ENCODE data around the gene PCDHGB2. TPM values are rescaled to one million over a fixed set of nuclear protein-coding genes. Genes with fewer than 3 reads are reported as not detected.
"Not testable (repeated sequence)": the region's sequence is repeated elsewhere in the genome, so short reads cannot be mapped to it uniquely, and the experiment has no call there.

PCDHGB2 gene
- total RNA-seq, 1 experiment from 2014 or later, result 9.8 TPM

GRCh38 chr5:141343242-141343952, 16.4 kb upstream of the PCDHGB2 start, which contains the start of gene PCDHGA3:
PCDHGA3 (plus strand) TSS chr5:141343829; CDS start chr5:141344034, 205 bp downstream.
- Histone ChIP-seq H3K36me3 (ENCODE audit: insufficient read depth, low read length) (no peaks in the 10 kb centered on the region), H3K4me1 (ENCODE audit: low read length) (peaks cover under 1% of the 10 kb centered on the region; the same call in 1 of the 2 replicates), H3K9ac (ENCODE audit: low read length) (no peak within 1 kb of the TSS), H3K9me2 (replicated peaks; ENCODE audit: insufficient read depth, low read length) (no peaks in the 10 kb centered on the region), H3K9me3 (ENCODE audit: low read length) (no peaks in the 10 kb centered on the region), H3K4me3 (ENCODE audit: low read length) (no peak within 1 kb of the TSS), H3K4me2 (ENCODE audit: low read depth, low read length, poor library complexity, severe bottlenecking) (no peak within 1 kb of the TSS), H3K27me3 (ENCODE audit: low read length) (no peaks in the 10 kb centered on the region), H2AFZ (ENCODE audit: low read length) (no peak within 1 kb of the TSS), H3K27ac (ENCODE audit: low read length) (no peak within 1 kb of the TSS), H3K79me2 (ENCODE audit: low read length) (no peaks in the 10 kb centered on the region), H4K20me1 (ENCODE audit: insufficient read depth, low read depth, low read length) (no peaks in the 10 kb centered on the region)
- DNase-seq, result peak; percentile 77

GRCh38 chr5:141343953-141344463, 15.8 kb upstream of the PCDHGB2 start:
- Histone ChIP-seq H2AFZ (ENCODE audit: low read length) (no peak overlapping the region), H3K4me2 (ENCODE audit: low read depth, low read length, poor library complexity, severe bottlenecking) (no peak overlapping the region), H3K27ac (ENCODE audit: low read length) (no peak overlapping the region), H3K9me2 (replicated peaks; ENCODE audit: insufficient read depth, low read length) (no peaks in the 10 kb centered on the region), H3K9me3 (ENCODE audit: low read length) (no peaks in the 10 kb centered on the region), H3K9ac (ENCODE audit: low read length) (no peak overlapping the region), H3K36me3 (ENCODE audit: insufficient read depth, low read length) (no peaks in the 10 kb centered on the region), H3K4me1 (ENCODE audit: low read length) (no peaks in the 10 kb centered on the region), H4K20me1 (ENCODE audit: insufficient read depth, low read depth, low read length) (no peaks in the 10 kb centered on the region), H3K27me3 (ENCODE audit: low read length) (no peaks in the 10 kb centered on the region), H3K4me3 (ENCODE audit: low read length) (no peak overlapping the region), H3K79me2 (ENCODE audit: low read length) (no peaks in the 10 kb centered on the region)
- DNase-seq, result no peak

- Histone ChIP-seq H4K20me1 (ENCODE audit: insufficient read depth, low read depth, low read length) (no peaks in the 10 kb centered on the region), H3K36me3 (ENCODE audit: insufficient read depth, low read length) (no peaks in the 10 kb centered on the region), H3K27ac (ENCODE audit: low read length) (no peak overlapping the region), H2AFZ (ENCODE audit: low read length) (no peak overlapping the region), H3K4me3 (ENCODE audit: low read length) (no peak overlapping the region), H3K4me1 (ENCODE audit: low read length) (peaks cover 5% of the 10 kb centered on the region), H3K79me2 (ENCODE audit: low read length) (no peaks in the 10 kb centered on the region; the same call in 1 of the 2 replicates), H3K4me2 (ENCODE audit: low read depth, low read length, poor library complexity, severe bottlenecking) (no peak overlapping the region), H3K9me3 (ENCODE audit: low read length) (no peaks in the 10 kb centered on the region), H3K9ac (ENCODE audit: low read length) (no peak overlapping the region), H3K27me3 (ENCODE audit: low read length) (no peaks in the 10 kb centered on the region), H3K9me2 (replicated peaks; ENCODE audit: insufficient read depth, low read length) (no peaks in the 10 kb centered on the region)
- no peak for DNase-seq
Measured at GRCh38 chr5:141345327-141345726, 14.5 kb upstream of the PCDHGB2 start.

- not testable (repeated sequence) for H3K9me2 ChIP-seq (replicated peaks; ENCODE audit: insufficient read depth, low read length); H3K27me3 ChIP-seq (ENCODE audit: low read length); H3K9me3 ChIP-seq (ENCODE audit: low read length); H3K4me2 ChIP-seq (ENCODE audit: low read depth, low read length, poor library complexity, severe bottlenecking); H3K27ac ChIP-seq (ENCODE audit: low read length); H3K4me3 ChIP-seq (ENCODE audit: low read length); H2AFZ ChIP-seq (ENCODE audit: low read length); H3K79me2 ChIP-seq (ENCODE audit: low read length); H3K36me3 ChIP-seq (ENCODE audit: insufficient read depth, low read length); H4K20me1 ChIP-seq (ENCODE audit: insufficient read depth, low read depth, low read length); H3K9ac ChIP-seq (ENCODE audit: low read length); DNase-seq
- peaks cover 12% of the 10 kb centered on the region for H3K4me1 ChIP-seq (ENCODE audit: low read length)
Measured at GRCh38 chr5:141346017-141346416, 13.8 kb upstream of the PCDHGB2 start.

- Histone ChIP-seq H3K4me3 (ENCODE audit: low read length) (peak within 1 kb of the TSS; percentile 68), H3K4me1 (ENCODE audit: low read length) (peaks cover 12% of the 10 kb centered on the region), H4K20me1 (ENCODE audit: insufficient read depth, low read depth, low read length) (no peaks in the 10 kb centered on the region), H3K79me2 (ENCODE audit: low read length) (peaks cover 28% of the 10 kb centered on the region), H3K4me2 (ENCODE audit: low read depth, low read length, poor library complexity, severe bottlenecking) (peak within 1 kb of the TSS; percentile 71), H3K36me3 (ENCODE audit: insufficient read depth, low read length) (peaks cover 18% of the 10 kb centered on the region; the same call in 1 of the 2 replicates), H2AFZ (ENCODE audit: low read length) (peak within 1 kb of the TSS; percentile 22; the same call in 1 of the 2 replicates), H3K9ac (ENCODE audit: low read length) (peak within 1 kb of the TSS; percentile 69), H3K9me2 (replicated peaks; ENCODE audit: insufficient read depth, low read length) (no peaks in the 10 kb centered on the region), H3K9me3 (ENCODE audit: low read length) (peaks cover 7% of the 10 kb centered on the region), H3K27ac (ENCODE audit: low read length) (peak within 1 kb of the TSS; percentile 47), H3K27me3 (ENCODE audit: low read length) (no peaks in the 10 kb centered on the region)
- DNase-seq, result peak; percentile 93
Measured at GRCh38 chr5:141349917-141350619, 9.7 kb upstream of the PCDHGB2 start, which contains the start of gene PCDHGB1. PCDHGB1 (plus strand) TSS chr5:141350099; CDS start chr5:141350261, 162 bp downstream.

- H3K4me3 ChIP-seq (ENCODE audit: low read length), result peak overlapping the region; percentile 68; the same call in 1 of the 2 replicates
- H3K36me3 ChIP-seq (ENCODE audit: insufficient read depth, low read length), result peaks cover 22% of the 10 kb centered on the region; the same call in 1 of the 2 replicates
Measured at GRCh38 chr5:141351591-141351990, 8.2 kb upstream of the PCDHGB2 start.

GRCh38 chr5:141354900-141355469, 4.8 kb upstream of the PCDHGB2 start, which contains the start of gene PCDHGA4:
PCDHGA4 (plus strand) TSS chr5:141355021; CDS start chr5:141355108, 87 bp downstream.
- H3K9ac ChIP-seq (ENCODE audit: low read length), result no peak within 1 kb of the TSS
- peaks cover 26% of the 10 kb centered on the region for H3K4me1 ChIP-seq (ENCODE audit: low read length)
- no peaks in the 10 kb centered on the region for H4K20me1 ChIP-seq (ENCODE audit: insufficient read depth, low read depth, low read length)
- peaks cover 38% of the 10 kb centered on the region for H3K79me2 ChIP-seq (ENCODE audit: low read length)
- DNase-seq, result peak; percentile 58
- H3K4me2 ChIP-seq (ENCODE audit: low read depth, low read length, poor library complexity, severe bottlenecking), result peak within 1 kb of the TSS; percentile 38
- H3K9me2 ChIP-seq (replicated peaks; ENCODE audit: insufficient read depth, low read length), result no peaks in the 10 kb centered on the region
- no peak within 1 kb of the TSS for H2AFZ ChIP-seq (ENCODE audit: low read length)
- peak within 1 kb of the TSS; percentile 27; the same call in 1 of the 2 replicates for H3K4me3 ChIP-seq (ENCODE audit: low read length)
- no peak within 1 kb of the TSS for H3K27ac ChIP-seq (ENCODE audit: low read length)
- peaks cover 13% of the 10 kb centered on the region for H3K9me3 ChIP-seq (ENCODE audit: low read length)
- H3K36me3 ChIP-seq (ENCODE audit: insufficient read depth, low read length), result peaks cover 28% of the 10 kb centered on the region; the same call in 1 of the 2 replicates
- no peaks in the 10 kb centered on the region for H3K27me3 ChIP-seq (ENCODE audit: low read length)

More at GRCh38 chr5:141351591-141351990, 8.2 kb upstream of the PCDHGB2 start:
- no peak for DNase-seq
- peaks cover 12% of the 10 kb centered on the region for H3K4me1 ChIP-seq (ENCODE audit: low read length)
- H4K20me1 ChIP-seq (ENCODE audit: insufficient read depth, low read depth, low read length), result no peaks in the 10 kb centered on the region
- no peaks in the 10 kb centered on the region for H3K27me3 ChIP-seq (ENCODE audit: low read length)
- no peaks in the 10 kb centered on the region for H3K9me2 ChIP-seq (replicated peaks; ENCODE audit: insufficient read depth, low read length)
- H3K79me2 ChIP-seq (ENCODE audit: low read length), result peaks cover 34% of the 10 kb centered on the region
- no peak overlapping the region for H2AFZ ChIP-seq (ENCODE audit: low read length)
- H3K9ac ChIP-seq (ENCODE audit: low read length), result no peak overlapping the region
- no peak overlapping the region for H3K4me2 ChIP-seq (ENCODE audit: low read depth, low read length, poor library complexity, severe bottlenecking)
- no peak overlapping the region for H3K27ac ChIP-seq (ENCODE audit: low read length)
- peaks cover 13% of the 10 kb centered on the region for H3K9me3 ChIP-seq (ENCODE audit: low read length)

Data from Karpas-422 (cell line).